Measurements from ENCODE around the gene TMEM187.

TMEM187 gene

DNA sequence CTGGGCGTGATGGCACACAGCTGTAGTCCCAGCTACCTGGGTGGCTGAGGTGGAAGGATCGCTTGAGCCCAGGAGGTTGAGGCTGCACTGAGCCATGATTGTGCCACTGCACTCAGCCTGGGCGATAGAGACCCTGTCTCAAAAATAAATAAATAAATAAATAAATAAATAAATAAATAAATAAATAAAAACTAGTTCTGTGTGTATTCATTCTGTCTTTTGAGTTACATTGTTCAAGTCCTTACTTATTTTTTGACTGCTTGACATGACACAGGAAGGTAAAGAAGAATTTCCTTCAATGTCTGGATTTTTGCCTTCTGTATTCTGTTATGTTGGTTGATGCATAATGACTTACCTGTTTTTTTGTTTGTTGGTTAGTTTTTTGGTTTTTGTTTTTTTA is 35.5 kb upstream of the TMEM187 start:
- no peak for TF ChIP-seq CTCF (conservative IDR thresholded peaks at IDR 0.05)
- TF ChIP-seq ZFX (IDR thresholded peaks at IDR 0.05) = no peak
- no peak overlapping the region for H3K27ac ChIP-seq

- TF ChIP-seq CTCF (conservative IDR thresholded peaks at IDR 0.05) (no peak; the same call in 1 of the 2 replicates), ZFX (IDR thresholded peaks at IDR 0.05) (no peak)
- H3K27ac ChIP-seq = no peak overlapping the region
Measured at GRCh38 chrX:153938226-153938786, 34.2 kb upstream of the TMEM187 start.

- no peak overlapping the region for H3K27ac ChIP-seq
- TF ChIP-seq CTCF (conservative IDR thresholded peaks at IDR 0.05) (no peak), ZFX (IDR thresholded peaks at IDR 0.05) (no peak)
Measured at GRCh38 chrX:153939573-153939972, 33.0 kb upstream of the TMEM187 start.

- H3K27ac ChIP-seq = no peak overlapping the region
- TF ChIP-seq CTCF (conservative IDR thresholded peaks at IDR 0.05) (no peak), ZFX (IDR thresholded peaks at IDR 0.05) (no peak)
Measured at GRCh38 chrX:153941336-153942252, 31.0 kb upstream of the TMEM187 start.

GRCh38 chrX:153944140-153944799 is 28.3 kb upstream of the TMEM187 start, which contains the start of gene RENBP:
Gene RENBP (minus strand): TSS chrX:153944643. CDS start chrX:153944610, 33 bp downstream.
- H3K27ac ChIP-seq = no peak within 1 kb of the TSS
- TF ChIP-seq CTCF (conservative IDR thresholded peaks at IDR 0.05) (no peak), ZFX (IDR thresholded peaks at IDR 0.05) (no peak)

- no peak overlapping the region for H3K27ac ChIP-seq
- no peak for TF ChIP-seq CTCF (conservative IDR thresholded peaks at IDR 0.05)
- TF ChIP-seq ZFX (IDR thresholded peaks at IDR 0.05) = no peak
Measured at GRCh38 chrX:153944800-153945150, 27.8 kb upstream of the TMEM187 start.
